GM12878 (cell line): Measurements from ENCODE around the gene CAPN7. TPM values are rescaled to one million over a fixed set of nuclear protein-coding genes. Genes with fewer than 3 reads are reported as not detected.

Experiments used
- ATAC-seq: fragments of 200-7000 bp; cut with Tn5 transposase; 3 replicates; pipeline ENCODE4 v1.9.1; 2020; ENCODE audit warnings: mild to moderate bottlenecking, moderate library complexity
- BruUV-seq: library from RNA; stranded (reverse); fragments of 400-500 nt; replicated peaks from 2 replicates; lab custom pipeline; 2021; lab: Mats Ljungman, UMichigan
- CTCF ChIA-PET: fragments of 300-600 bp; sonication (Branson Sonifier 250); formaldehyde crosslinking; extraction: SDS; loops from one replicate; lab custom pipeline; 2021; ENCODE audit warnings: inconsistent platforms; lab: Yijun Ruan, JAX
- POLR2A ChIA-PET: fragments of 350-600 bp; formaldehyde crosslinking; extraction: SDS; loops from one replicate; lab custom pipeline; 2021; ENCODE audit warnings: inconsistent platforms; lab: Charles Lee
- RAD21 ChIA-PET: fragments of 300-600 bp; sonication (Branson Sonifier 250); formaldehyde crosslinking; loops from one replicate; lab custom pipeline; 2023; ENCODE audit warnings: antibody characterized with exemption; ENCODE audit not compliant: unreplicated experiment; lab: Charles Lee
- SMC1A ChIA-PET: fragments of 300-600 bp; sonication (Branson Sonifier 250); formaldehyde crosslinking; loops from one replicate; lab custom pipeline; 2023; ENCODE audit not compliant: unreplicated experiment, uncharacterized antibody; lab: Charles Lee
- DNase-seq: peaks from one replicate; pipeline ENCODE4 v3.0.0-alpha.2; 2011; ENCODE audit warnings: low read depth, low spot score
- FAIRE-seq: peaks from 3 replicates; lab custom pipeline; 2011; peaks lifted over from hg19 to GRCh38; lab: Jason Lieb, UNC
- H2AFZ ChIP-seq: 2 replicates; pipeline ENCODE4 v1.6.0; 2011; ENCODE audit warnings: low read depth, low read length, control low read depth; ENCODE audit not compliant: control insufficient read depth
- H3K27ac ChIP-seq: 2 replicates; pipeline ENCODE4 v1.5.1; 2011; ENCODE audit warnings: control low read depth; ENCODE audit not compliant: control insufficient read depth, insufficient read depth
- H3K27me3 ChIP-seq, 2 experiments: replicated peaks in 1 of 2; 2 replicates each; pipeline versions ENCODE4 v1.6.0 to v1.6.1; 2011; ENCODE audit warnings: low read length in 1 of 2; ENCODE audit not compliant: control insufficient read depth in 2 of 2, insufficient read depth in 2 of 2
- H3K36me3 ChIP-seq, 2 experiments: 2 replicates each; pipeline ENCODE4 v1.5.1; 2011; ENCODE audit warnings: low read length in 1 of 2; ENCODE audit not compliant: control insufficient read depth in 2 of 2, insufficient read depth in 2 of 2
- H3K4me1 ChIP-seq: 2 replicates; pipeline ENCODE4 v1.6.1; 2011; ENCODE audit warnings: mild to moderate bottlenecking, low read length, moderate library complexity, mixed read lengths; ENCODE audit not compliant: control insufficient read depth, insufficient read depth
- H3K4me2 ChIP-seq: 2 replicates; pipeline ENCODE4 v1.6.0; 2011; ENCODE audit warnings: control low read depth; ENCODE audit not compliant: control insufficient read depth, insufficient read depth
- H3K4me3 ChIP-seq: fragments of 200-600 bp; sonication (generic); 2 replicates; pipeline ENCODE4 v1.5.1; 2016
- H3K79me2 ChIP-seq: 2 replicates; pipeline ENCODE4 v1.6.0; 2011; ENCODE audit warnings: low read length; ENCODE audit not compliant: control insufficient read depth, insufficient read depth
- H3K9ac ChIP-seq: 2 replicates; pipeline ENCODE4 v1.8.0; 2011; ENCODE audit warnings: low read length, control low read depth, mixed read lengths; ENCODE audit not compliant: control insufficient read depth, insufficient read depth
- H3K9me3 ChIP-seq: replicated peaks from 3 replicates; pipeline ENCODE4 v1.5.1; 2011; ENCODE audit warnings: mild to moderate bottlenecking, low read length; ENCODE audit not compliant: control insufficient read depth, insufficient read depth
- H4K20me1 ChIP-seq: 2 replicates; pipeline ENCODE4 v1.6.0; 2011; ENCODE audit not compliant: control insufficient read depth, insufficient read depth
- ATF2 ChIP-seq: IDR thresholded peaks from 2 replicates; pipeline ENCODE4 v1.6.1; 2012; ENCODE audit warnings: low read length, inconsistent platforms
- CBFB ChIP-seq: IDR thresholded peaks from 2 replicates; pipeline ENCODE4 v1.6.1; 2016; ENCODE audit warnings: antibody characterized with exemption, low read depth
- CHD2 ChIP-seq: IDR thresholded peaks from 2 replicates; pipeline ENCODE4 v1.6.1; 2011; ENCODE audit warnings: low read depth, low read length, improper control_type of control experiment, borderline replicate concordance
- FOXK2 ChIP-seq: fragments of 450-650 bp; IDR thresholded peaks from 2 replicates; pipeline ENCODE4 v1.6.1; 2017; ENCODE audit warnings: mild to moderate bottlenecking, moderate library complexity
- HSF1 ChIP-seq: fragments of 150-350 bp; IDR thresholded peaks from 2 replicates; pipeline ENCODE4 v1.6.1; 2014; ENCODE audit warnings: mild to moderate bottlenecking, low read depth, low read length
- NBN ChIP-seq: fragments of 450-650 bp; IDR thresholded peaks from 2 replicates; pipeline ENCODE4 v1.6.1; 2016
- NR2F1 ChIP-seq: fragments of 450-650 bp; conservative IDR thresholded peaks from 2 replicates; pipeline ENCODE4 v1.6.1; 2017; ENCODE audit warnings: mild to moderate bottlenecking
- POLR2A ChIP-seq: IDR thresholded peaks from 2 replicates; pipeline ENCODE4 v1.6.1; 2011; ENCODE audit warnings: low read depth, mild to moderate bottlenecking, low read length
- RFX5 ChIP-seq: IDR thresholded peaks from 2 replicates; pipeline ENCODE4 v1.6.1; 2011; ENCODE audit warnings: low read depth, low read length, improper control_type of control experiment
- STAT1 ChIP-seq: fragments of 450-650 bp; conservative IDR thresholded peaks from 2 replicates; pipeline ENCODE4 v1.6.1; 2014; ENCODE audit warnings: antibody characterized with exemption, mild to moderate bottlenecking
- SUZ12 ChIP-seq: fragments of 200-600 bp; sonication (generic); IDR thresholded peaks from one replicate; pipeline ENCODE4 v1.6.1; 2018; ENCODE audit warnings: antibody characterized with exemption, mild to moderate bottlenecking; ENCODE audit not compliant: unreplicated experiment
- TCF7 ChIP-seq: IDR thresholded peaks from 2 replicates; pipeline ENCODE4 v1.6.1; 2014; ENCODE audit warnings: antibody characterized with exemption, borderline replicate concordance
- WRNIP1 ChIP-seq: IDR thresholded peaks from 2 replicates; pipeline ENCODE4 v1.6.1; 2011; ENCODE audit warnings: low read depth, low read length, improper control_type of control experiment, borderline replicate concordance
- WGBS: methylation state at CpG from one replicate; pipeline ENCODE4 v1.1.6; 2016; ENCODE audit warnings: low lambda C conversion rate; ENCODE audit not compliant: insufficient replicate concordance, insufficient coverage; ENCODE audit errors: missing lambda C conversion rate; 5-methylcytosine and 5-hydroxymethylcytosine counted together
- in situ Hi-C: fragments of 300-500 bp; cut with MboI; formaldehyde crosslinking; loops from 9 replicates; pipeline ENCODE4 v1.14.3; 2018; ENCODE audit warnings: mixed read lengths
- intact Hi-C: fragments of 100-400 bp; cut with micrococcal nuclease; formaldehyde crosslinking; loops from one replicate; pipeline ENCODE4 v1.14.2; 2022; ENCODE audit not compliant: unreplicated experiment
- polyA plus RNA-seq, 11 experiments: library from polyadenylated mRNA; depleted of rRNA in 4 of 11; unstranded in 6 of 11; stranded (reverse) in 5 of 11; fragments of >200 nt; fragmentation: Nextera tagmentation in 4 of 11; fragmentation: Illumina TruSeq in 1 of 11; extraction: Ambion mirVana in 4 of 11; extraction: Trizol in 1 of 11; gene quantifications; 1 replicate in 1 of 11; 2 replicates in 10 of 11; pipeline versions ENCODE4 v1.2.1 to v1.2.3, GENCODE V29; 2011 to 2016; ENCODE audit warnings: inconsistent platforms in 2 of 11, missing spikeins in 2 of 11, low read depth in 1 of 11
- total RNA-seq, 4 experiments: library from RNA; depleted of rRNA in 3 of 4; stranded (reverse); fragments of >200 nt in 3 of 4; fragmentation: Illumina TruSeq in 1 of 4; extraction: Trizol in 1 of 4; gene quantifications; 2 replicates each; pipeline versions ENCODE4 v1.2.1 to v1.2.3, GENCODE V29; 2013 to 2021

Gene CAPN7
- total and polyA plus RNA-seq, 10 of the 15 experiments (the other 5 are each of a cell fraction or from before 2014, with no cell fraction given): 5.3 to 27.0 (median 18.2) TPM

DNA sequence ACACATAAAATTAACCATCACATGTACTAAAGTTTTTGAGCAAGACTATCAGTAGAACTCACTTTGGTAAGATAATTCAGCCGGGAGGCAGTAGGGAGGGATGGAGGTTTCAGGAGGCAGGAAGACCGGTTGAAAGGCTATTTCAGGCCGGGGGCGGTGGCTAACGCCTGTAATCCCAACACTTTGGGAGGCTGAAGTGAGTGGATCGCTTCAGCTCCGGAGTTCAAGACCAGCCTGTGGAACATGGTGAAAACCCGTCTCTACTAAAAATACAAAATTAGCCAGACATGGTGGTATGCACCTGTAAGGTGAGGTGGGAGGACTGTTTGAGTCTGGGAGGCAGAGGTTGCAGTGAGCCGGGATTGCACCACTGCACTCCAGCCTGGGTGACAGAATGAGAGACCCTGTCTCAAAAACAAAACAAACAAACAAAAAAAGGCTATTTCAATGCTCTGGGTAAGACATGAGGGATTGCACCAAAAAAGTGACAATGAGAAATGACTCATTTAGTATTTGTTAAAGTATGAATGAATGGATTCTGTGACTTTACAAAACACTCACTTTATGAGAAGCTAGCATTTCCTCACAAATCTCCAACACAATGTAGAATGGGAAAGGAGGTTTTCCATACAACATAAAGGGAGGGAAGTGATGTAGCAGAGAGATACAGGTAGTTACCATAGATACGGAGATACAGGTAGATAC is 82.4 kb downstream of the CAPN7 start:
- no peak for DNase-seq
- no peak overlapping the region for H3K27ac ChIP-seq
- no peak for FAIRE-seq

More for the DNA sequence above, 82.4 kb downstream of the CAPN7 start:
- Histone ChIP-seq H3K9ac (no peak overlapping the region), H2AFZ (no peak overlapping the region), H3K9me3 (no peaks in the 10 kb centered on the region; the same call in 2 of the 3 replicates), H3K79me2 (peaks cover 2% of the 10 kb centered on the region; the same call in 1 of the 2 replicates), H3K27me3 (no peaks in the 10 kb centered on the region), H3K4me2 (no peak overlapping the region), H3K4me1 (peaks cover 53% of the 10 kb centered on the region), H3K4me3 (no peak overlapping the region), H3K36me3 (peaks cover 12 to 24% of the 10 kb centered on the region in 2 experiments), H4K20me1 (no peaks in the 10 kb centered on the region)
- in situ Hi-C loops (no loop called here), intact Hi-C loops (no loop called here)
- RAD21 ChIA-PET: no interaction called here
- 97% methylated on average over 10 of the region's 10 CpGs for WGBS
- no TSS peak for BruUV-seq
- SMC1A ChIA-PET: interaction anchor here (1.1 kb wide), 1 partner anchor 9 kb away, joined by 4 read pairs; no protein-coding TSS in a partner anchor
- no peak for ATAC-seq
- TF ChIP-seq CHD2 (no peak), CBFB (no peak), HSF1 (no peak), POLR2A (no peak), STAT1 (no peak), NBN (no peak), SUZ12 (no peak), NR2F1 (no peak), TCF7 (no peak), ATF2 (no peak), RFX5 (no peak), FOXK2 (no peak), WRNIP1 (no peak)
- TF ChIP-seq, all 136 proteins: peak for 0
- POLR2A ChIA-PET: interaction anchor here (0.5 kb wide), 1 partner anchor 1920 kb away, joined by 3 read pairs; no protein-coding TSS in a partner anchor
- CTCF ChIA-PET: interaction anchor here (0.9 to 3.0 kb wide), 3 partner anchors 21 to 117 kb away, joined by 3 to 8 read pairs (median 3); no protein-coding TSS in a partner anchor
